ENCODE measurements around the gene WDR59.
"Not testable (repeated sequence)": the region's sequence is repeated elsewhere in the genome, so short reads cannot be mapped to it uniquely, and the experiment has no call there.

The WDR59 gene

GRCh38 chr16:75014318-75014717, 29.4 kb upstream of the WDR59 start:
- DNase-seq: no peak
- no peak for TF ChIP-seq CTCF (IDR thresholded peaks at IDR 0.05; ENCODE audit: low read depth, low read length, missing control alignments)
- Histone ChIP-seq H3K27me3 (replicated peaks) (no peaks in the 10 kb centered on the region), H3K4me3 (ENCODE audit: low read depth, low read length) (no peak overlapping the region), H3K27ac (no peak overlapping the region), H3K36me3 (replicated peaks) (no peaks in the 10 kb centered on the region)
- in situ Hi-C loops (cut with HindIII; ENCODE audit: low pct_ligation_motif_present, low sequenced_read_pairs): no loop called here

- H3K27ac ChIP-seq: peak overlapping the region; percentile 78
- H3K27me3 ChIP-seq (replicated peaks); DNase-seq; in situ Hi-C loops (cut with HindIII; ENCODE audit: low pct_ligation_motif_present, low sequenced_read_pairs); H3K36me3 ChIP-seq (replicated peaks); H3K4me3 ChIP-seq (ENCODE audit: low read depth, low read length): not testable (repeated sequence)
Measured at GRCh38 chr16:75013123-75013522, 28.2 kb upstream of the WDR59 start.

GRCh38 chr16:75012380-75013081, 27.6 kb upstream of the WDR59 start:
- Histone ChIP-seq H3K27ac (peak overlapping the region; percentile 78), H3K27me3 (replicated peaks) (no peaks in the 10 kb centered on the region), H3K4me3 (ENCODE audit: low read depth, low read length) (no peak overlapping the region), H3K36me3 (replicated peaks) (no peaks in the 10 kb centered on the region)
- DNase-seq: no peak
- no peak for TF ChIP-seq CTCF (IDR thresholded peaks at IDR 0.05; ENCODE audit: low read depth, low read length, missing control alignments)
- in situ Hi-C loops (cut with HindIII; ENCODE audit: low pct_ligation_motif_present, low sequenced_read_pairs): no loop called here

- TF ChIP-seq CTCF (IDR thresholded peaks at IDR 0.05; ENCODE audit: low read depth, low read length, missing control alignments): no peak
- Histone ChIP-seq H3K27ac (peak overlapping the region; percentile 78), H3K36me3 (replicated peaks) (no peaks in the 10 kb centered on the region), H3K27me3 (replicated peaks) (no peaks in the 10 kb centered on the region), H3K4me3 (ENCODE audit: low read depth, low read length) (no peak overlapping the region)
- in situ Hi-C loops (cut with HindIII; ENCODE audit: low pct_ligation_motif_present, low sequenced_read_pairs): no loop called here
- peak; percentile 88 for DNase-seq
Measured at GRCh38 chr16:75011634-75012307, 26.8 kb upstream of the WDR59 start.

GRCh38 chr16:75010427-75010826, 25.5 kb upstream of the WDR59 start:
- H3K27ac ChIP-seq: no peak overlapping the region
- no peak for DNase-seq
- no peaks in the 10 kb centered on the region for H3K36me3 ChIP-seq (replicated peaks)
- in situ Hi-C loops (cut with HindIII; ENCODE audit: low pct_ligation_motif_present, low sequenced_read_pairs): no loop called here
- TF ChIP-seq CTCF (IDR thresholded peaks at IDR 0.05; ENCODE audit: low read depth, low read length, missing control alignments): no peak
- H3K4me3 ChIP-seq (ENCODE audit: low read depth, low read length): no peak overlapping the region
- no peaks in the 10 kb centered on the region for H3K27me3 ChIP-seq (replicated peaks)

GRCh38 chr16:75007443-75007842, 22.5 kb upstream of the WDR59 start:
- no peak for DNase-seq
- Histone ChIP-seq H3K27ac (no peak overlapping the region), H3K36me3 (replicated peaks) (no peaks in the 10 kb centered on the region), H3K27me3 (replicated peaks) (no peaks in the 10 kb centered on the region), H3K4me3 (ENCODE audit: low read depth, low read length) (no peak overlapping the region)
- in situ Hi-C loops (cut with HindIII; ENCODE audit: low pct_ligation_motif_present, low sequenced_read_pairs): no loop called here
- TF ChIP-seq CTCF (IDR thresholded peaks at IDR 0.05; ENCODE audit: low read depth, low read length, missing control alignments): no peak

All from brain microvascular endothelial cell (primary cell).